ENCODE measurements around the gene PABPC1L. TPM values are rescaled to one million over a fixed set of nuclear protein-coding genes. Genes with fewer than 3 reads are reported as not detected.

The PABPC1L gene
- total RNA-seq, 4 donors from 2014 or later, result 2.2 to 13.5 (median 3.2) TPM

GRCh38 chr20:44966030-44966961, 56.4 kb downstream of the PABPC1L start, which contains the start of gene STK4:
Gene STK4 (plus strand): TSS chr20:44966512. CDS start chr20:44966569, 57 bp downstream.
- peak; percentile 99 for ATAC-seq
- no peaks in the 10 kb centered on the region for H3K9me3 ChIP-seq
- peak within 1 kb of the TSS; percentile 63 to 91 for H3K4me3 ChIP-seq
- no peaks in the 10 kb centered on the region for H3K36me3 ChIP-seq
- H3K27me3 ChIP-seq, result no peaks in the 10 kb centered on the region
- WGBS, 2 donors (ENCODE audit: low coverage in 1 of 2), result 1 to 3% methylated on average over 12 to 20 of the region's 68 CpGs
- TF ChIP-seq POLR2A (IDR thresholded peaks at IDR 0.05), result peak; percentile 85 to 92
- peak in 3 of 4 experiments; percentile 58 to 75 (median 68) for TF ChIP-seq CTCF (IDR thresholded peaks at IDR 0.05)
- TF ChIP-seq EP300 (IDR thresholded peaks at IDR 0.05), result no peak
- peak; percentile 91 for TF ChIP-seq POLR2AphosphoS5 (IDR thresholded peaks at IDR 0.05)
- H3K27ac ChIP-seq, result peak within 1 kb of the TSS; percentile 66 to 91 (median 87)
- H3K4me1 ChIP-seq, result peaks cover 0 to 55% (median 6%) of the 10 kb centered on the region in 3 donors

- H3K4me1 ChIP-seq, result peaks cover 0 to 55% (median 6%) of the 10 kb centered on the region in 3 donors
- no peak for ATAC-seq
- peaks cover 0 to 4% of the 10 kb centered on the region in 2 donors for H3K36me3 ChIP-seq
- no peak for TF ChIP-seq EP300 (IDR thresholded peaks at IDR 0.05)
- no peak for TF ChIP-seq POLR2A (IDR thresholded peaks at IDR 0.05)
- no peak for TF ChIP-seq POLR2AphosphoS5 (IDR thresholded peaks at IDR 0.05)
- TF ChIP-seq CTCF (IDR thresholded peaks at IDR 0.05), result no peak
- no peaks in the 10 kb centered on the region for H3K9me3 ChIP-seq
- WGBS, 2 donors (ENCODE audit: low coverage in 1 of 2), result 13 to 41% methylated on average over 2 to 4 of the region's 5 CpGs
- peak overlapping the region; percentile 26 to 91 (median 87) for H3K27ac ChIP-seq
- H3K27me3 ChIP-seq, result no peaks in the 10 kb centered on the region
- peak overlapping the region; percentile 63 to 91 for H3K4me3 ChIP-seq
Measured at GRCh38 chr20:44967207-44967807, 57.4 kb downstream of the PABPC1L start.

GRCh38 chr20:44969300-44969894, 59.5 kb downstream of the PABPC1L start:
- ATAC-seq, result no peak
- Histone ChIP-seq H3K27ac (peak overlapping the region in 1 of 4 donors; percentile 60), H3K4me1 (peaks cover 0 to 55% (median 6%) of the 10 kb centered on the region in 3 donors), H3K4me3 (no peak overlapping the region), H3K9me3 (no peaks in the 10 kb centered on the region), H3K27me3 (no peaks in the 10 kb centered on the region), H3K36me3 (peaks cover 0 to 25% of the 10 kb centered on the region in 2 donors)
- 36 to 46% methylated on average over 3 of the region's 3 CpGs for WGBS, 2 donors (ENCODE audit: low coverage in 1 of 2)
- TF ChIP-seq POLR2AphosphoS5 (IDR thresholded peaks at IDR 0.05) (no peak), CTCF (IDR thresholded peaks at IDR 0.05) (no peak), EP300 (IDR thresholded peaks at IDR 0.05) (no peak), POLR2A (IDR thresholded peaks at IDR 0.05) (no peak)

GRCh38 chr20:44970243-44970757, 60.4 kb downstream of the PABPC1L start:
- Histone ChIP-seq H3K9me3 (no peaks in the 10 kb centered on the region), H3K27ac (peak overlapping the region in 2 of 4 donors; percentile 31 to 60), H3K4me1 (peaks cover 0 to 54% (median 6%) of the 10 kb centered on the region in 3 donors), H3K36me3 (peaks cover 3 to 34% of the 10 kb centered on the region in 2 donors), H3K4me3 (no peak overlapping the region), H3K27me3 (no peaks in the 10 kb centered on the region)
- 0 to 23% methylated on average over 1 of the region's 1 CpG for WGBS, 2 donors (ENCODE audit: low coverage in 1 of 2)
- ATAC-seq, result no peak
- TF ChIP-seq EP300 (IDR thresholded peaks at IDR 0.05), result no peak
- no peak for TF ChIP-seq POLR2AphosphoS5 (IDR thresholded peaks at IDR 0.05)
- no peak for TF ChIP-seq POLR2A (IDR thresholded peaks at IDR 0.05)
- TF ChIP-seq CTCF (IDR thresholded peaks at IDR 0.05), result no peak
